HepG2 (cell line): ENCODE data around the gene FCHO2. TPM values are rescaled to one million over a fixed set of nuclear protein-coding genes. Genes with fewer than 3 reads are reported as not detected.

Experiments used
- ATAC-seq: fragments of 200-7000 bp; cut with Tn5 transposase; 3 replicates; pipeline ENCODE4 v1.9.1; 2020; ENCODE audit warnings: mild to moderate bottlenecking, moderate library complexity
- BruUV-seq: library from RNA; stranded (reverse); fragments of 400-500 nt; replicated peaks from 2 replicates; lab custom pipeline; 2021; lab: Mats Ljungman, UMichigan
- CTCF ChIA-PET: fragments of 300-600 bp; formaldehyde crosslinking; extraction: SDS; loops from one replicate; lab custom pipeline; 2021; ENCODE audit warnings: low total read pairs, inconsistent platforms, low intra/inter-chr PET ratio; lab: Yijun Ruan, JAX
- POLR2A ChIA-PET: fragments of 350-600 bp; sonication (Branson Sonifier 250); formaldehyde crosslinking; loops from one replicate; lab custom pipeline; 2020; ENCODE audit warnings: antibody characterized with exemption, inconsistent platforms; lab: Yijun Ruan, JAX
- DNase-seq: peaks from one replicate; pipeline ENCODE4 v3.0.0-alpha.2; 2015; ENCODE audit warnings: low spot score
- FAIRE-seq: peaks from 3 replicates; lab custom pipeline; 2011; peaks lifted over from hg19 to GRCh38; lab: Jason Lieb, UNC
- H2AFZ ChIP-seq: one replicate; pipeline ENCODE4 v1.6.1; 2011; ENCODE audit warnings: low read length, inconsistent platforms
- H3K27ac ChIP-seq: fragments of 300-600 bp; 3 replicates; pipeline ENCODE4 v1.8.0; 2011; ENCODE audit warnings: mixed run types, mild to moderate bottlenecking, mixed read lengths, low read length, inconsistent platforms; ENCODE audit not compliant: insufficient read depth; ENCODE audit errors: extremely low read length
- H3K27me3 ChIP-seq, 2 experiments: fragments of 200-600 bp in 1 of 2; 2 replicates in 1 of 2; 3 replicates in 1 of 2; pipeline versions ENCODE4 v1.6.0 to v1.8.0; 2011; ENCODE audit warnings: low read length in 2 of 2, mild to moderate bottlenecking in 2 of 2, moderate library complexity in 2 of 2, inconsistent platforms in 1 of 2; ENCODE audit not compliant: insufficient read depth in 2 of 2, control insufficient read depth in 1 of 2
- H3K36me3 ChIP-seq, 2 experiments: fragments of 200-600 bp in 1 of 2; replicated peaks in 1 of 2; 2 replicates in 1 of 2; 3 replicates in 1 of 2; pipeline versions ENCODE4 v1.5.1 to v1.8.0; 2011; ENCODE audit warnings: low read length in 2 of 2, inconsistent platforms in 1 of 2; ENCODE audit not compliant: insufficient read depth in 2 of 2, control insufficient read depth in 1 of 2
- H3K4me1 ChIP-seq: 2 replicates; pipeline ENCODE4 v1.5.1; 2012; ENCODE audit warnings: low read length, inconsistent platforms; ENCODE audit not compliant: insufficient read depth
- H3K4me2 ChIP-seq: 2 replicates; pipeline ENCODE4 v1.6.0; 2011; ENCODE audit warnings: low read depth, low read length, inconsistent platforms
- H3K4me3 ChIP-seq, 3 experiments: fragments of 200-600 bp in 1 of 3; sonication (generic), shearing (Covaris generic) in 1 of 3; replicated peaks in 1 of 3; 2 replicates each; pipeline ENCODE4 v1.5.1; 2011 to 2016; ENCODE audit warnings: low read length in 3 of 3, inconsistent platforms in 2 of 3, low read depth in 2 of 3, mild to moderate bottlenecking in 2 of 3, control low read depth in 1 of 3, mixed read lengths in 1 of 3; ENCODE audit not compliant: insufficient read depth in 1 of 3
- H3K79me2 ChIP-seq: one replicate; pipeline ENCODE4 v1.6.1; 2011; ENCODE audit warnings: low read length, inconsistent platforms; ENCODE audit not compliant: insufficient read depth
- H3K9ac ChIP-seq: 2 replicates; pipeline ENCODE4 v1.6.0; 2011; ENCODE audit warnings: mild to moderate bottlenecking, low read depth, low read length, inconsistent platforms; ENCODE audit not compliant: insufficient read depth
- H3K9me3 ChIP-seq: 2 replicates; pipeline ENCODE4 v1.5.1; 2012; ENCODE audit warnings: mild to moderate bottlenecking, low read length
- H4K20me1 ChIP-seq: 2 replicates; pipeline ENCODE4 v1.6.0; 2011; ENCODE audit warnings: inconsistent platforms, mild to moderate bottlenecking, low read length, moderate library complexity; ENCODE audit not compliant: insufficient read depth
- ARID5B ChIP-seq: IDR thresholded peaks from 2 replicates; pipeline ENCODE4 v1.4.0; 2020; ENCODE audit warnings: mild to moderate bottlenecking, missing genetic modification reagents
- DRAP1 ChIP-seq: IDR thresholded peaks from 2 replicates; pipeline ENCODE4 v1.6.1; 2016; ENCODE audit warnings: missing genetic modification reagents, missing compliant biosample characterization
- KDM4B ChIP-seq: sonication (generic); formaldehyde crosslinking; IDR thresholded peaks from 2 replicates; pipeline ENCODE4 v1.4.0; 2020; ENCODE audit warnings: missing genetic modification reagents
- NFATC3 ChIP-seq: sonication (generic); formaldehyde crosslinking; IDR thresholded peaks from 2 replicates; pipeline ENCODE4 v1.5.1; 2020; ENCODE audit warnings: mild to moderate bottlenecking, missing genetic modification reagents
- RFXAP ChIP-seq: sonication (generic); formaldehyde crosslinking; IDR thresholded peaks from 2 replicates; pipeline ENCODE4 v1.4.0; 2020; ENCODE audit warnings: missing genetic modification reagents, borderline replicate concordance
- RORA ChIP-seq: sonication (generic); formaldehyde crosslinking; IDR thresholded peaks from 2 replicates; pipeline ENCODE4 v1.5.0; 2020; ENCODE audit warnings: mild to moderate bottlenecking, missing genetic modification reagents, moderate library complexity
- TSC22D2 ChIP-seq: sonication (generic); formaldehyde crosslinking; IDR thresholded peaks from 2 replicates; pipeline ENCODE4 v1.5.1; 2020; ENCODE audit warnings: missing genetic modification reagents, mild to moderate bottlenecking, borderline replicate concordance
- ZBTB2 ChIP-seq: sonication (generic); formaldehyde crosslinking; IDR thresholded peaks from 2 replicates; pipeline ENCODE4 v1.8.0; 2022; ENCODE audit warnings: low read depth, missing genetic modification reagents
- ZBTB21 ChIP-seq: sonication (generic); formaldehyde crosslinking; IDR thresholded peaks from 2 replicates; pipeline ENCODE4 v1.4.0; 2020; ENCODE audit warnings: missing genetic modification reagents
- ZC3H13 ChIP-seq: sonication (generic); formaldehyde crosslinking; IDR thresholded peaks from 2 replicates; pipeline ENCODE4 v1.8.1; 2023; ENCODE audit warnings: mild to moderate bottlenecking, missing genetic modification reagents, moderate library complexity
- ZFY ChIP-seq: sonication (generic); formaldehyde crosslinking; IDR thresholded peaks from 2 replicates; pipeline ENCODE4 v1.4.0; 2020; ENCODE audit warnings: missing genetic modification reagents
- ZNF331 ChIP-seq: sonication (generic); formaldehyde crosslinking; IDR thresholded peaks from 2 replicates; pipeline ENCODE4 v1.4.0; 2020; ENCODE audit warnings: missing genetic modification reagents
- WGBS: methylation state at CpG from one replicate; pipeline ENCODE4 v1.1.6; 2017; ENCODE audit warnings: low lambda C conversion rate; 5-methylcytosine and 5-hydroxymethylcytosine counted together
- in situ Hi-C: cut with HindIII; loops from 2 replicates; pipeline ENCODE4 v1.10.0; 2017; ENCODE audit warnings: low pct_unique_long_range_greater_than_20kb; ENCODE audit not compliant: extremely low pct_ligation_motif_present
- intact Hi-C: fragments of 100-400 bp; cut with micrococcal nuclease; formaldehyde crosslinking; loops from one replicate; pipeline ENCODE4 v1.10.0; 2022; ENCODE audit not compliant: unreplicated experiment
- polyA plus RNA-seq, 8 experiments: library from polyadenylated mRNA; depleted of rRNA in 3 of 8; stranded (reverse) in 7 of 8; unstranded in 1 of 8; fragments of >200 nt; fragmentation: Illumina TruSeq in 4 of 8; extraction: Trizol in 4 of 8; gene quantifications; 2 replicates each; pipeline versions ENCODE4 v1.2.1 to v1.2.3, GENCODE V29; 2011 to 2016; ENCODE audit warnings: low read depth in 4 of 8, missing spikeins in 1 of 8, mixed read lengths in 1 of 8; ENCODE audit not compliant: insufficient read depth in 1 of 8
- total RNA-seq, 5 experiments: library from RNA; depleted of rRNA; stranded (reverse); fragments of >200 nt; fragmentation: Illumina TruSeq; extraction: Trizol; gene quantifications; 2 replicates each; pipeline ENCODE4 v1.2.3, GENCODE V29; 2016; ENCODE audit warnings: low read depth in 1 of 5

FCHO2 gene
- total and polyA plus RNA-seq, 2 of the 13 experiments (the other 11 are each of a cell fraction or from before 2014, with no cell fraction given) = 11.6 to 17.3 TPM

- intact Hi-C loops (no loop called here), in situ Hi-C loops (no loop called here)
- H3K27me3 ChIP-seq = peaks cover 0 to 25% of the 10 kb centered on the region in 2 experiments; a peak in 2 of 5 replicates
- no peak overlapping the region for H3K4me3 ChIP-seq
- H4K20me1 ChIP-seq = no peaks in the 10 kb centered on the region
- no peak overlapping the region for H3K27ac ChIP-seq
- TF ChIP-seq ZC3H13 (no peak), TSC22D2 (no peak), NFATC3 (CRISPR knock-in tag) (no peak), ZFY (CRISPR knock-in tag) (no peak), KDM4B (no peak), ZNF331 (CRISPR knock-in tag) (no peak), ZBTB21 (CRISPR knock-in tag) (no peak), RORA (CRISPR knock-in tag) (no peak), DRAP1 (no peak), RFXAP (CRISPR knock-in tag) (no peak), ARID5B (CRISPR knock-in tag) (no peak), ZBTB2 (CRISPR knock-in tag) (no peak)
- no peaks in the 10 kb centered on the region for H3K79me2 ChIP-seq
- ChIA-PET CTCF (no interaction called here), POLR2A (no interaction called here)
- ATAC-seq (no peak), DNase-seq (no peak), FAIRE-seq (no peak)
- BruUV-seq = no TSS peak
- no peak overlapping the region for H2AFZ ChIP-seq
- H3K9ac ChIP-seq = no peak overlapping the region
- H3K9me3 ChIP-seq = no peaks in the 10 kb centered on the region
- H3K4me2 ChIP-seq = no peak overlapping the region
- no peaks in the 10 kb centered on the region for H3K4me1 ChIP-seq
- no peaks in the 10 kb centered on the region for H3K36me3 ChIP-seq
- 0% methylated on average over 1 of the region's 1 CpG for WGBS
Measured at GRCh38 chr5:73112359-73112758, 156.5 kb downstream of the FCHO2 start.
